Mononuclear cell (primary cell): ENCODE measurements around the gene TRAPPC2. TPM values are rescaled to one million over a fixed set of nuclear protein-coding genes. Genes with fewer than 3 reads are reported as not detected.
"Not testable (repeated sequence)": the region's sequence is repeated elsewhere in the genome, so short reads cannot be mapped to it uniquely, and the experiment has no call there.

Experiments used
- H3K27me3 ChIP-seq: 2 replicates; pipeline ENCODE4 v1.6.0; 2011; ENCODE audit warnings: low read length, control low read depth; ENCODE audit not compliant: insufficient read depth
- H3K4me1 ChIP-seq: 2 replicates; pipeline ENCODE4 v1.5.1; 2011; ENCODE audit warnings: mild to moderate bottlenecking, low read length, control low read depth; ENCODE audit not compliant: insufficient read depth
- H3K4me3 ChIP-seq: 2 replicates; pipeline ENCODE4 v1.5.1; 2011; ENCODE audit warnings: mild to moderate bottlenecking, low read length, moderate library complexity
- H3K9me3 ChIP-seq: 2 replicates; pipeline ENCODE4 v1.5.1; 2011; ENCODE audit warnings: low read depth, mild to moderate bottlenecking, control low read depth, low read length
- total RNA-seq: library from RNA; depleted of rRNA; stranded (reverse); fragments of >200 nt; gene quantifications from one replicate; pipeline ENCODE4 v1.2.3, GENCODE V29; 2012

The TRAPPC2 gene
- total RNA-seq, 1 donor = 31.5 TPM

GRCh38 chrX:13681595-13681994, 52.8 kb downstream of the TRAPPC2 start:
- H3K9me3 ChIP-seq = no peaks in the 10 kb centered on the region
- peaks cover 5% of the 10 kb centered on the region for H3K4me1 ChIP-seq
- no peak overlapping the region for H3K4me3 ChIP-seq
- H3K27me3 ChIP-seq = no peaks in the 10 kb centered on the region

DNA sequence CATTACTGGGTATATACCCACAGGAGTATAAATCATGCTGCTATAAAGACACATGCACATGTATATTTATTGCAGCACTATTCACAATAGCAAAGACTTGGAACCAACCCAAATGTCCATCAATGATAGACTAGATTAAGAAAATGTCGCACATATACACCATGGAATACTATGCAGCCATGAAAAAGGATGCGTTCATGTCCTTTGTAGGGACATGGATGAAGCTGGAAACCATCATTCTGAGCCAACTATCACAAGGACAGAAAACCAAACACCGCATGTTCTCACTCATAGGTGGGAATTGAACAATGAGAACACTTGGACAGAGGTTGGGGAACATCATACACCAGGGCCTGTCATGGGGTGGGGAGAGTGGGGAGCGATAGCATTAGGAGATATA, 54.7 kb downstream of the TRAPPC2 start:
- H3K27me3 ChIP-seq, H3K9me3 ChIP-seq, H3K4me1 ChIP-seq, H3K4me3 ChIP-seq: not testable (repeated sequence)

GRCh38 chrX:13676885-13677284, 57.5 kb downstream of the TRAPPC2 start:
- no peaks in the 10 kb centered on the region for H3K4me1 ChIP-seq
- H3K4me3 ChIP-seq = no peak overlapping the region
- no peaks in the 10 kb centered on the region for H3K9me3 ChIP-seq
- H3K27me3 ChIP-seq = no peaks in the 10 kb centered on the region

- Histone ChIP-seq H3K4me3 (no peak overlapping the region), H3K4me1 (peaks cover 7% of the 10 kb centered on the region), H3K9me3 (no peaks in the 10 kb centered on the region), H3K27me3 (no peaks in the 10 kb centered on the region)
Observed at GRCh38 chrX:13673016-13673415, 61.4 kb downstream of the TRAPPC2 start.

DNA sequence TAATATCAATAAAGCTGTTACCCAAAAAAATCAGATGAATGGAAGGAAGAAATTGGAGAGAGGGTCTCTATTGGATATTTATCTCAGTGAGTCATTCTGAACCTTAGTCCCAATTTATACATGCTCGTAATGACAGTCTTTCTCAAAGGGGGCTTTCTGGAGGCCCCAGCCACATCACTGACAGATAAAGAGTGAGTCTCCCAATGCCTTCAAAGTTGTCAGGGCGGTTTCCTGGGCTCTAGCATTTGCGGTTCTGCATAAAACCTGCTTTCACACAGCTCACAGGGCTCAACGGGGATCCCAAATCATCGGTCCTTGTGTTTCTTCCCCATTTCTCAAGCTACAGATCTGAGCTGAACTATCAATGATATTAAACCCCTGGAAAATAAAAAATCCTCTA, 64.2 kb downstream of the TRAPPC2 start:
- H3K4me1 ChIP-seq = peaks cover 16% of the 10 kb centered on the region
- no peak overlapping the region for H3K4me3 ChIP-seq
- H3K27me3 ChIP-seq = no peaks in the 10 kb centered on the region
- H3K9me3 ChIP-seq = no peaks in the 10 kb centered on the region

GRCh38 chrX:13669755-13670154, 64.7 kb downstream of the TRAPPC2 start:
- H3K4me1 ChIP-seq = peaks cover 20% of the 10 kb centered on the region
- not testable (repeated sequence) for H3K4me3 ChIP-seq, H3K27me3 ChIP-seq, H3K9me3 ChIP-seq

DNA sequence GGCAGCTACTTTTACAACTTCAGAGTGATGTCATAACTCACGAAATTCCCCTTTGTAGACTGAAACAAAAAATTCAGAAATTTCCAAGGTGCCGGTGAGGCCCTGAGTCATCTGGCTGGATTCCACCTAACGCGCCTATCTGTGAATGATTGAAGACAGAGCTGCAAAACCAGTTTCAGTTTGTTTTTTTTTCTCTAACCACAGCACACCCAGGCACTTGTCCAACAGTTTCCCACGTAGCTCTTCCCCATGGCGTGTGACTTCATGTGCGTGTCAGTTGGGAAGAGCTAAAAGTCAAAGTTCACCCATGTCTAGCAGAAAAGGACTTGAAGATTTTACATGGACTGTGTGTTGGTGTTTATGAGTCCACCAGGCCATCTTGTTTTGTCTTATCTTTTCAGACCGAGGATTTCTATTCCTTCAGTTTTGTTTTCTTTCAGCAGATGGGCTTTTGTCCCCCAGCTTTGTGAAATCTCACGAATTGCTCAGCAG, 65.1 kb downstream of the TRAPPC2 start:
- no peaks in the 10 kb centered on the region for H3K27me3 ChIP-seq
- no peak overlapping the region for H3K4me3 ChIP-seq
- no peaks in the 10 kb centered on the region for H3K9me3 ChIP-seq
- H3K4me1 ChIP-seq = peaks cover 23% of the 10 kb centered on the region

DNA sequence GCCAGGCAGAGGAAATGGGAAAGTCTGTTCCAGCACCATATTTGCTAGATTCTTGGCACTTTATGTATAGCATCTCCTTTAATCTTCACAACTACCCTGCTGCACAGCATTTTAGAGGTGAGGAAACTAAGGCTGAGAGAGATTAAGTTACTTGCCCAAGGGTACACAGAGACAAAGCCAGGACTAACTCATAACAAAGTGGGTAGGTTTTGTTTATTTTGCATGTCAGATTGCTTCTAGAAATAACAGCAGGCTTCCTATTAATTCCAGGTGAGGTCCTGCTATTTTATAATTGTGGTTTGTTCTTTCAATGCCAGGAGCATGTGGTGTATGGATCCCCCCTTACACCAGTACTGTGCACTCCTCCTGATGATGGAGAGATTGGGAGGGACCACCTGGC, 66.5 kb downstream of the TRAPPC2 start:
- H3K27me3 ChIP-seq = no peaks in the 10 kb centered on the region
- H3K4me3 ChIP-seq = no peak overlapping the region
- no peaks in the 10 kb centered on the region for H3K9me3 ChIP-seq
- peaks cover 37% of the 10 kb centered on the region for H3K4me1 ChIP-seq

GRCh38 chrX:13666836-13667235, 67.6 kb downstream of the TRAPPC2 start:
- Histone ChIP-seq H3K4me3 (no peak overlapping the region), H3K27me3 (no peaks in the 10 kb centered on the region), H3K4me1 (peaks cover 44% of the 10 kb centered on the region), H3K9me3 (no peaks in the 10 kb centered on the region)

GRCh38 chrX:13664020-13664419, 70.4 kb downstream of the TRAPPC2 start:
- H3K27me3 ChIP-seq = no peaks in the 10 kb centered on the region
- peaks cover 41% of the 10 kb centered on the region for H3K4me1 ChIP-seq
- no peaks in the 10 kb centered on the region for H3K9me3 ChIP-seq
- no peak overlapping the region for H3K4me3 ChIP-seq

GRCh38 chrX:13662355-13662791, 72.0 kb downstream of the TRAPPC2 start:
- Histone ChIP-seq H3K9me3 (no peaks in the 10 kb centered on the region), H3K4me1 (peaks cover 44% of the 10 kb centered on the region)

More at GRCh38 chrX:13662355-13662791, 72.0 kb downstream of the TRAPPC2 start:
- Histone ChIP-seq H3K27me3 (no peaks in the 10 kb centered on the region), H3K4me3 (no peak overlapping the region)

Other genes starting within 250 kb of the TRAPPC2 start
- gene EGFL6, start 165.0 kb downstream of the TRAPPC2 start, total RNA-seq = not detected
- 18.5 TPM for gene TCEANC, start 81.5 kb downstream of the TRAPPC2 start, total RNA-seq
- 41.3 TPM for gene RAB9A, start 45.5 kb downstream of the TRAPPC2 start, total RNA-seq
- gene OFD1, start 128 bp upstream of the TRAPPC2 start, total RNA-seq = 40.1 TPM
- 0.21 TPM for gene GPM6B, start 82.5 kb upstream of the TRAPPC2 start, total RNA-seq